ENCODE measurements around the gene IL19.

GRCh38 chr1:206727981-206728696, 42.4 kb upstream of the IL19 start:
- TF ChIP-seq ZNF175 (CRISPR knock-in tag; IDR thresholded peaks at IDR 0.05; ENCODE audit: low read depth) (no peak), BHLHE40 (IDR thresholded peaks at IDR 0.05; ENCODE audit: low read length) (no peak), TAF1 (IDR thresholded peaks at IDR 0.05; ENCODE audit: control insufficient read depth, extremely low read depth, insufficient read depth, low read length, severe bottlenecking) (no peak), ZNF384 (IDR thresholded peaks at IDR 0.05; ENCODE audit: low read depth, low read length) (no peak), RBM39 (optimal IDR thresholded peaks at IDR 0.05; ENCODE audit: low read depth, low read length) (no peak), ZNF274 (IDR thresholded peaks at IDR 0.05; ENCODE audit: borderline replicate concordance, low read depth, low read length) (no peak), FOS (IDR thresholded peaks at IDR 0.05; ENCODE audit: extremely low read depth, insufficient read length) (no peak), ZNF398 (CRISPR knock-in tag; IDR thresholded peaks at IDR 0.05) (no peak), ZBTB7A (IDR thresholded peaks at IDR 0.05; ENCODE audit: borderline replicate concordance, control insufficient read depth, low read depth, low read length) (no peak), TRIM25 (IDR thresholded peaks at IDR 0.05; ENCODE audit: borderline replicate concordance) (no peak), TEAD2 (tag; IDR thresholded peaks at IDR 0.05) (no peak)
- TF ChIP-seq, protein P1, sequence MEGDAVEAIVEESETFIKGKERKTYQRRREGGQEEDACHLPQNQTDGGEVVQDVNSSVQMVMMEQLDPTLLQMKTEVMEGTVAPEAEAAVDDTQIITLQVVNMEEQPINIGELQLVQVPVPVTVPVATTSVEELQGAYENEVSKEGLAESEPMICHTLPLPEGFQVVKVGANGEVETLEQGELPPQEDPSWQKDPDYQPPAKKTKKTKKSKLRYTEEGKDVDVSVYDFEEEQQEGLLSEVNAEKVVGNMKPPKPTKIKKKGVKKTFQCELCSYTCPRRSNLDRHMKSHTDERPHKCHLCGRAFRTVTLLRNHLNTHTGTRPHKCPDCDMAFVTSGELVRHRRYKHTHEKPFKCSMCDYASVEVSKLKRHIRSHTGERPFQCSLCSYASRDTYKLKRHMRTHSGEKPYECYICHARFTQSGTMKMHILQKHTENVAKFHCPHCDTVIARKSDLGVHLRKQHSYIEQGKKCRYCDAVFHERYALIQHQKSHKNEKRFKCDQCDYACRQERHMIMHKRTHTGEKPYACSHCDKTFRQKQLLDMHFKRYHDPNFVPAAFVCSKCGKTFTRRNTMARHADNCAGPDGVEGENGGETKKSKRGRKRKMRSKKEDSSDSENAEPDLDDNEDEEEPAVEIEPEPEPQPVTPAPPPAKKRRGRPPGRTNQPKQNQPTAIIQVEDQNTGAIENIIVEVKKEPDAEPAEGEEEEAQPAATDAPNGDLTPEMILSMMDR (IDR thresholded peaks at IDR 0.05 in 2 of 3, conservative IDR thresholded peaks at IDR 0.05 in 1 of 3; ENCODE audit: insufficient read depth in 2 of 3, low read depth in 1 of 3, low read length in 3 of 3) = no peak

Data from K562 (cell line).